ENCODE results near the gene SSBP4. TPM values are rescaled to one million over a fixed set of nuclear protein-coding genes. Genes with fewer than 3 reads are reported as not detected.

Gene SSBP4
- total and polyA plus RNA-seq, 9 of the 15 experiments (the other 6 are each of a cell fraction or from before 2014, with no cell fraction given), result 1.1 to 189 (median 39.0) TPM

DNA sequence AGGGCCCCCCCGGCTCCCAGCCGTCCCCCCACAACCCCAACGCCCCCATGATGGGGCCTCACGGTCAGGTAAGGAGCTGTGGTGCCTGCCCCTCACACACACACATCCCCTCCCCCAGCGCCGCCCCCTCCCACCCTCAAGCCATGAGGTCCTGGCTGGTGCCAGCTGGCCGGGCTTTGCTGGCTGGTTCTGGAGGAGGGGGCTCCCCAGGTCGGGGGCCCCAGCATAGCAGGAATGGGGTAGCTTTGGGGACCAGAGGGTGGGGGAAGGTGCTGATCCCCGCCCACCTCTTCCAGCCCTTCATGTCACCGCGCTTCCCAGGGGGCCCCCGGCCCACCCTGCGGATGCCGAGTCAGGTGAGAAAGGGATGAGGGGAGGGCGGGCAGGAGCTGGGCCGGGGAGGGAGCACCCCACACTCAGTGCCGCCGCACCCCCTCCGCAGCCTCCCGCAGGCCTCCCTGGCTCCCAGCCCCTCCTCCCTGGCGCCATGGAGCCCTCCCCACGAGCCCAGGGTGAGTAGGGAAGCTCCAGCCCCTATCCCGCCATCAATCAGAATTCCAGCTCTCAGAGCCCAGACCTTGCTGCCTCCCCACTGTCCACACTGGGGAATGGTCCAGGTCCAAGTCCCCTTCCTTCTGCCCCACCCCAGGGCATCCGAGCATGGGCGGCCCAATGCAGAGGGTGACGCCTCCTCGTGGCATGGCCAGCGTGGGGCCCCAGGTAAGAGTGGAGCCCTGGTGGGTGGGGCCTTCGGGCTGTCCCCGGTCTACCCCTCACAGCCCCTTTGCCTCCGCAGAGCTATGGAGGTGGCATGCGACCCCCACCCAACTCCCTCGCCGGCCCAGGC is 12.4 kb downstream of the SSBP4 start:
- Histone ChIP-seq H3K27ac (ENCODE audit: extremely low read depth, low read depth, low read length) (peak overlapping the region; percentile 67; the same call in 1 of the 3 replicates), H3K36me3 (ENCODE audit: control insufficient read depth, insufficient read depth, low read length) (peaks cover 84% of the 10 kb centered on the region), H3K4me3 (no peak overlapping the region), H3K27me3 (ENCODE audit: control insufficient read depth in 2 of 2, insufficient read depth in 2 of 2, low read length in 2 of 2) (no peaks in the 10 kb centered on the region), H3K4me1 (replicated peaks in 1 of 2; ENCODE audit: control insufficient read depth in 2 of 2, insufficient read depth in 2 of 2, low read length in 2 of 2) (peaks cover 36 to 99% of the 10 kb centered on the region in 2 experiments), H3K79me2 (ENCODE audit: control insufficient read depth, insufficient read depth, low read length) (peaks cover 62% of the 10 kb centered on the region), H3K4me2 (ENCODE audit: insufficient read depth, low read length) (0 out of 2 replicates have a peak overlapping the region, but pooled peaks have one; percentile 46), H2AFZ (ENCODE audit: low read depth, low read length) (no peak overlapping the region), H4K20me1 (replicated peaks; ENCODE audit: control insufficient read depth, insufficient read depth, low read length) (peaks cover 12% of the 10 kb centered on the region; the same call in 1 of the 2 replicates), H3K9ac (ENCODE audit: insufficient read depth in 1 of 2, low read depth in 2 of 2, low read length in 2 of 2) (peak overlapping the region in 1 of 2 experiments; percentile 92; a peak in 2 of 4 replicates), H3K9me3 (replicated peaks; ENCODE audit: control insufficient read depth, insufficient read depth, low read depth, low read length) (no peaks in the 10 kb centered on the region), H3K9me1 (ENCODE audit: control insufficient read depth, insufficient read depth, low read length) (no peaks in the 10 kb centered on the region)
- no peak for DNase-seq (ENCODE audit: extremely low read depth in 1 of 4, low spot score in 3 of 4)
- CTCF ChIA-PET (ENCODE audit: low intra/inter-chr PET ratio), result no interaction called here
- intact Hi-C loops (cut with micrococcal nuclease), result no loop called here
- WGBS (ENCODE audit: insufficient coverage, low coverage, missing lambda C conversion rate), result 79% methylated on average over 19 of the region's 34 CpGs
- ATAC-seq, result no peak
- in situ Hi-C loops (cut with MboI), result no loop called here
- POLR2A ChIA-PET, result interaction anchor here (0.6 to 1.5 kb wide), 5 partner anchors 9 to 143 kb away, joined by 3 to 6 read pairs (median 3); partner anchors contain the start of gene SSBP4
- no peak for FAIRE-seq
- no TSS peak for BruUV-seq (replicated peaks)
- TF ChIP-seq EGR1 (conservative IDR thresholded peaks at IDR 0.05) (0 out of 2 replicates have a peak, but pooled peaks have one; percentile 12), ZBTB5 (IDR thresholded peaks at IDR 0.05) (no peak), RBM22 (IDR thresholded peaks at IDR 0.05; ENCODE audit: low read depth, low read length, poor library complexity, severe bottlenecking) (peak; percentile 31), SRSF3 (IDR thresholded peaks at IDR 0.05; ENCODE audit: insufficient read depth, low read length) (no peak), FIP1L1 (IDR thresholded peaks at IDR 0.05; ENCODE audit: low read depth, low read length, poor library complexity, severe bottlenecking) (peak; percentile 16), ZBTB33 (CRISPR knock-in tag; IDR thresholded peaks at IDR 0.05) (peak; percentile 97)
- TF ChIP-seq, protein P1, sequence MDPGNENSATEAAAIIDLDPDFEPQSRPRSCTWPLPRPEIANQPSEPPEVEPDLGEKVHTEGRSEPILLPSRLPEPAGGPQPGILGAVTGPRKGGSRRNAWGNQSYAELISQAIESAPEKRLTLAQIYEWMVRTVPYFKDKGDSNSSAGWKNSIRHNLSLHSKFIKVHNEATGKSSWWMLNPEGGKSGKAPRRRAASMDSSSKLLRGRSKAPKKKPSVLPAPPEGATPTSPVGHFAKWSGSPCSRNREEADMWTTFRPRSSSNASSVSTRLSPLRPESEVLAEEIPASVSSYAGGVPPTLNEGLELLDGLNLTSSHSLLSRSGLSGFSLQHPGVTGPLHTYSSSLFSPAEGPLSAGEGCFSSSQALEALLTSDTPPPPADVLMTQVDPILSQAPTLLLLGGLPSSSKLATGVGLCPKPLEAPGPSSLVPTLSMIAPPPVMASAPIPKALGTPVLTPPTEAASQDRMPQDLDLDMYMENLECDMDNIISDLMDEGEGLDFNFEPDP (CRISPR knock-in tag; IDR thresholded peaks at IDR 0.05), result no peak
- TF ChIP-seq, protein P2, sequence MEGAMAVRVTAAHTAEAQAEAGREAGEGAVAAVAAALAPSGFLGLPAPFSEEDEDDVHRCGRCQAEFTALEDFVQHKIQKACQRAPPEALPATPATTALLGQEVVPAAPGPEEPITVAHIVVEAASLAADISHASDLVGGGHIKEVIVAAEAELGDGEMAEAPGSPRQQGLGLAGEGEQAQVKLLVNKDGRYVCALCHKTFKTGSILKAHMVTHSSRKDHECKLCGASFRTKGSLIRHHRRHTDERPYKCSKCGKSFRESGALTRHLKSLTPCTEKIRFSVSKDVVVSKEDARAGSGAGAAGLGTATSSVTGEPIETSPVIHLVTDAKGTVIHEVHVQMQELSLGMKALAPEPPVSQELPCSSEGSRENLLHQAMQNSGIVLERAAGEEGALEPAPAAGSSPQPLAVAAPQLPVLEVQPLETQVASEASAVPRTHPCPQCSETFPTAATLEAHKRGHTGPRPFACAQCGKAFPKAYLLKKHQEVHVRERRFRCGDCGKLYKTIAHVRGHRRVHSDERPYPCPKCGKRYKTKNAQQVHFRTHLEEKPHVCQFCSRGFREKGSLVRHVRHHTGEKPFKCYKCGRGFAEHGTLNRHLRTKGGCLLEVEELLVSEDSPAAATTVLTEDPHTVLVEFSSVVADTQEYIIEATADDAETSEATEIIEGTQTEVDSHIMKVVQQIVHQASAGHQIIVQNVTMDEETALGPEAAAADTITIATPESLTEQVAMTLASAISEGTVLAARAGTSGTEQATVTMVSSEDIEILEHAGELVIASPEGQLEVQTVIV (CRISPR knock-in tag; IDR thresholded peaks at IDR 0.05; ENCODE audit: borderline replicate concordance), result no peak
- TF ChIP-seq, protein P3, sequence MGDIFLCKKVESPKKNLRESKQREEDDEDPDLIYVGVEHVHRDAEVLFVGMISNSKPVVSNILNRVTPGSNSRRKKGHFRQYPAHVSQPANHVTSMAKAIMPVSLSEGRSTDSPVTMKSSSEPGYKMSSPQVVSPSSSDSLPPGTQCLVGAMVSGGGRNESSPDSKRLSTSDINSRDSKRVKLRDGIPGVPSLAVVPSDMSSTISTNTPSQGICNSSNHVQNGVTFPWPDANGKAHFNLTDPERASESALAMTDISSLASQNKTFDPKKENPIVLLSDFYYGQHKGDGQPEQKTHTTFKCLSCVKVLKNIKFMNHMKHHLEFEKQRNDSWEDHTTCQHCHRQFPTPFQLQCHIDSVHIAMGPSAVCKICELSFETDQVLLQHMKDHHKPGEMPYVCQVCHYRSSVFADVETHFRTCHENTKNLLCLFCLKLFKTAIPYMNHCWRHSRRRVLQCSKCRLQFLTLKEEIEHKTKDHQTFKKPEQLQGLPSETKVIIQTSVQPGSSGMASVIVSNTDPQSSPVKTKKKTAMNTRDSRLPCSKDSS (IDR thresholded peaks at IDR 0.05; ENCODE audit: low read depth, partially characterized antibody), result no peak

All from K562 (cell line).